Upper lobe of left lung (tissue), 4 donors: ENCODE results near the gene CENPX.

ENCODE experiments used
- POLR2A ChIP-seq, 4 donors: fragments of 450-650 bp; IDR thresholded peaks; one replicate each; pipeline ENCODE4 v1.5.1; 2016 to 2017; ENCODE audit warnings: antibody characterized with exemption in 4 of 4, mild to moderate bottlenecking in 2 of 4
- POLR2AphosphoS5 ChIP-seq, 2 donors: sonication (generic); formaldehyde crosslinking; IDR thresholded peaks; one replicate each; pipeline ENCODE4 v1.5.1; 2017; ENCODE audit warnings: antibody characterized with exemption in 2 of 2
- TF ChIP-seq, protein P1 (sequence below), 6 experiments: fragments of 450-650 bp in 4 of 6; fragments of 200-600 bp in 2 of 6; sonication (generic) in 2 of 6; IDR thresholded peaks; one replicate each; pipeline ENCODE4 v1.5.1; 2016 to 2019; ENCODE audit warnings: antibody characterized with exemption in 6 of 6

DNA sequence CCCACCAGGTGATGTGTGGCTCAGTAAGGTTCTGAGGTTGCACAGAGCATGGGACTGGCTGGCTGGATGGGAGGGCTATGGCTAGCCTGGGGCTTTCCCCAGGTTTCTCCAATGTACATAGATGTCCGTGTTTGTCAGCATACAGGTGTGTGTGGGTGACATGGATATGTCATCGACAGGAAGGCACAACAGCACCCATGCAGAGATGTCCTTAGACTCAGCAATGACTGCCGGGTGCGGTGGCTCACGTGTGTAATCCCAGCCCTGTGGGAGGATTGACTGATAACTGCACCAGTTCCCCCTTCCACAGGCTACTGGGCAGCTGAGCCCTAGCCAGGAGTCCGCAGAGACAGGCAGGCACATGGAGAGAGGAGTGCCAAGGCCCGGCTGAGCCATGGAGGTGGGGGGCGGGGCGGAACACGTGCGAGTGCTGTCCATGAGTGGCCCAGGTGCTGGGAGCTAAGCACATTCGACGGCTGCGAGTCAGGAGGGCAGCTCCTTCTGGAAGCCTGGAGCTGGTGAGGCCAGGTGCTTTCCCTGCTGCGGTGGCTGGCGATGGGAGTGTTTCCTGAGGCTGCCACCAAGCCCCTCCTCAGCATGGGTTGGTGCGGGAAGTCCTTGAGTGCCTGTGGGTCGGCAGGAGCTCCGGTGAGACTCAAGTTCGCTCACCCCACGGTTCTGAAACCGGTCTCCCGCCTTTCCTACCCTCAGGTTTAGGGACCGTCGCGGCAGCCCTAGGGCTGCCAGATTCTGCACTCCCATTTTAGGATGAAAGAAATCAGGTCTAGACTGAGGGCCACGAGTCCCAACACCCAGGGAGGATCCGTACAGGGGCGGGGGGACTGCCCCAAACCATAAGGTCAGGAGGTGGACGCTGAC, 46.1 kb downstream of the CENPX start:
- TF ChIP-seq, protein P1, sequence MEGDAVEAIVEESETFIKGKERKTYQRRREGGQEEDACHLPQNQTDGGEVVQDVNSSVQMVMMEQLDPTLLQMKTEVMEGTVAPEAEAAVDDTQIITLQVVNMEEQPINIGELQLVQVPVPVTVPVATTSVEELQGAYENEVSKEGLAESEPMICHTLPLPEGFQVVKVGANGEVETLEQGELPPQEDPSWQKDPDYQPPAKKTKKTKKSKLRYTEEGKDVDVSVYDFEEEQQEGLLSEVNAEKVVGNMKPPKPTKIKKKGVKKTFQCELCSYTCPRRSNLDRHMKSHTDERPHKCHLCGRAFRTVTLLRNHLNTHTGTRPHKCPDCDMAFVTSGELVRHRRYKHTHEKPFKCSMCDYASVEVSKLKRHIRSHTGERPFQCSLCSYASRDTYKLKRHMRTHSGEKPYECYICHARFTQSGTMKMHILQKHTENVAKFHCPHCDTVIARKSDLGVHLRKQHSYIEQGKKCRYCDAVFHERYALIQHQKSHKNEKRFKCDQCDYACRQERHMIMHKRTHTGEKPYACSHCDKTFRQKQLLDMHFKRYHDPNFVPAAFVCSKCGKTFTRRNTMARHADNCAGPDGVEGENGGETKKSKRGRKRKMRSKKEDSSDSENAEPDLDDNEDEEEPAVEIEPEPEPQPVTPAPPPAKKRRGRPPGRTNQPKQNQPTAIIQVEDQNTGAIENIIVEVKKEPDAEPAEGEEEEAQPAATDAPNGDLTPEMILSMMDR (IDR thresholded peaks at IDR 0.05): no peak
- TF ChIP-seq POLR2AphosphoS5 (IDR thresholded peaks at IDR 0.05): no peak
- TF ChIP-seq POLR2A (IDR thresholded peaks at IDR 0.05): no peak
